ENCODE results near the gene ATXN7L1.

Gene ATXN7L1

DNA sequence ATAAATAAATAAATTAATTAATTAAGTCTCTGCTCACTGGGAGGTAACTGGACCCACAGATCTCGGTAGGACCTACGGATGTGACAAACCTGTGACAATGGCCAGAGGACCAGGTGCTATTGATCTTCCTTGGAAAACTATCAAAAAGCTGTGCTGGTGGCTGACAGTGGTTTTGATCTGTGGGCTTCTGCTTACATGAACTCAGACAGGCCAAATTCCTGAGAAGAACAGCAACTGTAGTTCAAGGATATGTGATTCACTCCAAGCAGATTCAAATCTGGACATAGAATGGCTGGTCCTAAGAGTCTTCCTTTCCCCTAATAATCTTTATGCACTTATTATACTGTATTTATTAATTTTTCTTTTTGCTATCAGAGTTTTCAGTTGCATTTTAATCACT is 80.0 kb downstream of the ATXN7L1 start:
- H4K91ac ChIP-seq (ENCODE audit: low read depth, low read length, poor library complexity) = no peak overlapping the region
- H3K4ac ChIP-seq (ENCODE audit: low read length) = no peak overlapping the region
- H3K27me3 ChIP-seq (ENCODE audit: control insufficient read depth in 3 of 3, insufficient read depth in 3 of 3, low read depth in 1 of 3, low read length in 3 of 3) = no peaks in the 10 kb centered on the region
- no peaks in the 10 kb centered on the region for H3K79me1 ChIP-seq (ENCODE audit: low read depth, low read length)
- no peak overlapping the region for H2AK5ac ChIP-seq (ENCODE audit: low read depth, low read length)
- DNase-seq (ENCODE audit: low spot score) = no peak
- no peak overlapping the region for H3K18ac ChIP-seq (ENCODE audit: low read length)
- no peak overlapping the region for H3K23ac ChIP-seq (ENCODE audit: low read depth, low read length, poor library complexity)
- H2BK5ac ChIP-seq (ENCODE audit: low read length) = no peak overlapping the region
- H2BK120ac ChIP-seq (ENCODE audit: low read depth, low read length) = no peak overlapping the region
- WGBS, 2 donors (ENCODE audit: extremely low coverage in 2 of 2, insufficient read length in 2 of 2, insufficient replicate concordance in 1 of 2) = no CpG with 5 or more reads among the region's 2 CpGs
- no peaks in the 10 kb centered on the region for H3K9me3 ChIP-seq (replicated peaks in 1 of 2; ENCODE audit: control insufficient read depth in 2 of 2, insufficient read depth in 1 of 2, low read depth in 1 of 2, low read length in 2 of 2)
- H2BK15ac ChIP-seq (ENCODE audit: low read length) = no peak overlapping the region
- no peak overlapping the region for H3K27ac ChIP-seq (replicated peaks; ENCODE audit: low read length)
- no peak overlapping the region for H2AFZ ChIP-seq (ENCODE audit: low read length)
- H3K4me1 ChIP-seq (ENCODE audit: control insufficient read depth in 2 of 2, insufficient read depth in 1 of 2, low read depth in 1 of 2, low read length in 2 of 2) = peaks cover 5 to 18% of the 10 kb centered on the region in 2 donors
- H3K9ac ChIP-seq (ENCODE audit: low read depth, low read length, poor library complexity) = no peak overlapping the region
- H3K36me3 ChIP-seq (replicated peaks in 1 of 2; ENCODE audit: control insufficient read depth in 2 of 2, insufficient read depth in 2 of 2, low read length in 2 of 2) = peaks cover 0 to 2% of the 10 kb centered on the region in 2 donors
- H2BK12ac ChIP-seq (ENCODE audit: low read length) = no peak overlapping the region
- H3K14ac ChIP-seq (ENCODE audit: low read length) = no peak overlapping the region
- H3K4me2 ChIP-seq (ENCODE audit: insufficient read depth, low read length, poor library complexity, severe bottlenecking) = no peak overlapping the region
- no peak overlapping the region for H3K4me3 ChIP-seq (ENCODE audit: low read length in 2 of 2)
- H4K8ac ChIP-seq (ENCODE audit: low read depth, low read length) = no peak overlapping the region

DNA sequence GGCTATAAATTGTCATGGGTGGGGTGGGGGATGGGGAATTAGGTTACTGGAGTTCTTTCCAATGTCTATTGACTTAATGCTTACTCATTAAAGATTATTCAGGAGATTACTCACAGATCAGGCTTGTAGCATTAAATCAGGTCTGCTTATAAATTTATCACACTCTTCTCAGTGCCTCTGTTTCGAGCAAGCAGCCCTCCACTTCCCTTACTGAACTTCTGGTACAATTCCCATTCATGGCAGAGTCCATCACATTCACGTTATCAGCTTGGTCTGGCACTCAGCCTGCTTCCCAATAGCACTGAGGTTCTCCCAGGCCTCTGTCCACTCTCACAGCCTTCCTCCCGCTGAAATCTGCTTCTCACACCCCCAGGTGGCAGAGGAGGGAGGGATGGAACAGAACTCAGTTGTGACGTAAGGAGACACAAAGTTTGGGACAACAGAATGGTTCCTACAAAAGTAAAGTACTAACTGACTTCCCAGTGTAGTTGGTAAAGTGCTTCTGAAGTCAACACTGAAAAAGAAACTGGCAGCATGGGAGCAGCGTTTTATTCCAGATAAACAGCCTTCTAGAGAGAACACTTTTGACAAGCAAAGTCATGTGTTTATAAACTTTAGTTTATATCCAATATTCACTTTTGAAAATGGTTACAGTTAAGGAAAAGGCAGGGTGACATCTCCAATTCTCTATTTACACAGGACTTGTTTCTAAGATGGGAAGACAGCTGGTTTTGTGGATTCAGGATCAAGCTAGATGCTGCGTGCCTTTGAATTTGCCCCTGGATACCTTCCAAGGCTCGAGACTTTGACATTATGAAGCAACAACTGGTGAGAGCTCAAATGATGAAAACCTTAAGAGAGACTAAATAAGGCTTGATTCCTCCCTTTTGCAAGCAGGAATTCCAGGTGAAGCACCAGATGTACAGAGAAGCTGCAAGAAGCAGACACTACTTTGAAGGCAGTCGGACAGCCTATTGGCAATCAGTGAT is 81.4 kb downstream of the ATXN7L1 start:
- H2BK120ac ChIP-seq (ENCODE audit: low read depth, low read length) = no peak overlapping the region
- H2AK5ac ChIP-seq (ENCODE audit: low read depth, low read length) = no peak overlapping the region
- no peak overlapping the region for H3K4ac ChIP-seq (ENCODE audit: low read length)
- no peak overlapping the region for H2BK5ac ChIP-seq (ENCODE audit: low read length)
- no peaks in the 10 kb centered on the region for H3K79me1 ChIP-seq (ENCODE audit: low read depth, low read length)
- no peak overlapping the region for H2BK15ac ChIP-seq (ENCODE audit: low read length)
- no peak for DNase-seq (ENCODE audit: low spot score)
- no peak overlapping the region for H3K27ac ChIP-seq (replicated peaks; ENCODE audit: low read length)
- H2BK12ac ChIP-seq (ENCODE audit: low read length) = no peak overlapping the region
- H3K14ac ChIP-seq (ENCODE audit: low read length) = no peak overlapping the region
- H3K23ac ChIP-seq (ENCODE audit: low read depth, low read length, poor library complexity) = no peak overlapping the region
- H4K8ac ChIP-seq (ENCODE audit: low read depth, low read length) = no peak overlapping the region
- no peak overlapping the region for H4K91ac ChIP-seq (ENCODE audit: low read depth, low read length, poor library complexity)
- H3K27me3 ChIP-seq (ENCODE audit: control insufficient read depth in 3 of 3, insufficient read depth in 3 of 3, low read depth in 1 of 3, low read length in 3 of 3) = no peaks in the 10 kb centered on the region
- no CpG with 5 or more reads among the region's 8 CpGs for WGBS, 2 donors (ENCODE audit: extremely low coverage in 2 of 2, insufficient read length in 2 of 2, insufficient replicate concordance in 1 of 2)
- peaks cover 0 to 2% of the 10 kb centered on the region in 2 donors for H3K36me3 ChIP-seq (replicated peaks in 1 of 2; ENCODE audit: control insufficient read depth in 2 of 2, insufficient read depth in 2 of 2, low read length in 2 of 2)
- H3K4me2 ChIP-seq (ENCODE audit: insufficient read depth, low read length, poor library complexity, severe bottlenecking) = no peak overlapping the region
- no peak overlapping the region for H3K9ac ChIP-seq (ENCODE audit: low read depth, low read length, poor library complexity)
- H3K18ac ChIP-seq (ENCODE audit: low read length) = no peak overlapping the region
- H3K4me1 ChIP-seq (ENCODE audit: control insufficient read depth in 2 of 2, insufficient read depth in 1 of 2, low read depth in 1 of 2, low read length in 2 of 2) = peaks cover 5 to 18% of the 10 kb centered on the region in 2 donors
- H3K4me3 ChIP-seq (ENCODE audit: low read length in 2 of 2) = no peak overlapping the region
- no peak overlapping the region for H2AFZ ChIP-seq (ENCODE audit: low read length)
- no peaks in the 10 kb centered on the region for H3K9me3 ChIP-seq (replicated peaks in 1 of 2; ENCODE audit: control insufficient read depth in 2 of 2, insufficient read depth in 1 of 2, low read depth in 1 of 2, low read length in 2 of 2)

DNA sequence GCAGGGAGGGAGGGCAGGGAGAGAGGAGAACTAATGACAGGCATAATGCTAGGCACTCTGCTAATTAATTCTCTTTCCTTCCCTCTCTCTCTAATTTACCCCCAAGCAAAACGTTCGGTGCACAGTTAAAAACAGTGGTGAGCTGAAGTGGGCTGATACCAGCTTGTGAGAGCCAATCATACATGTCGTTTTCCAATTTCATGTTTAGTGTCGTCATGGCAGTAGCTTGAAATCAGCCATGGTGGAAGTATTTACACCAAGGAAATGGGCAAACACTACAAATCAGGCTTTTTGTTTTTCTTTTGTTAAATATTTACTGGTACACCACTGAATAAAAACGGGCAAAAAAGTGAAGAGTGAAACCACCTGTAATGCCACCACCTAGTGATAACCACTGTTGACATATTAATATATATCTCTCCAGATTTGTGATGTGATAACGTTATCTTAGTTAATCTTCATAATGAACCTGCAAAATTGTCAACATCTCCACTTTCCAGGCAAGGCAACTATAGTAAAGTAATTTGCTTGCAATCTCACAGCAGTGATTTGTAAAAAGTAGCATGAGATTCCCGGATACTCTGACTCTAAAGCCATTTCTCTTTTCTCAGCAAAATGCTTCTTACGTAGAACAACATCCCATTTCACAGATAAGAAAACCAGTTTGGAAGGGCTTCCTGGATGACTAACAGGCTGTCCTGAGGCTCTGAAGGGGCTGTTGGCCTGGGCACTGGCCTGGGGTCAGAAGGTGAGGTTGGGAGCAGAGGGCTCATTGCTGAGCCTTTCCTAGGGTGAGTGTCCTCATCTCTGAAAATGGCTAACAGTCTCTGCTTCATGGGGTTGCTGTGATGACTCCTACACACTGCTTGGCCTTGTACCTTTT is 83.7 kb downstream of the ATXN7L1 start:
- H3K27me3 ChIP-seq (ENCODE audit: control insufficient read depth in 3 of 3, insufficient read depth in 3 of 3, low read depth in 1 of 3, low read length in 3 of 3) = no peaks in the 10 kb centered on the region
- no peak overlapping the region for H3K4me2 ChIP-seq (ENCODE audit: insufficient read depth, low read length, poor library complexity, severe bottlenecking)
- no peak overlapping the region for H2BK12ac ChIP-seq (ENCODE audit: low read length)
- H3K27ac ChIP-seq (replicated peaks; ENCODE audit: low read length) = no peak overlapping the region
- H3K9ac ChIP-seq (ENCODE audit: low read depth, low read length, poor library complexity) = no peak overlapping the region
- H3K79me1 ChIP-seq (ENCODE audit: low read depth, low read length) = no peaks in the 10 kb centered on the region
- no peak overlapping the region for H3K4ac ChIP-seq (ENCODE audit: low read length)
- no peak overlapping the region for H2AFZ ChIP-seq (ENCODE audit: low read length)
- no peaks in the 10 kb centered on the region for H3K36me3 ChIP-seq (replicated peaks in 1 of 2; ENCODE audit: control insufficient read depth in 2 of 2, insufficient read depth in 2 of 2, low read length in 2 of 2)
- no peak overlapping the region for H4K91ac ChIP-seq (ENCODE audit: low read depth, low read length, poor library complexity)
- no peak overlapping the region for H2BK15ac ChIP-seq (ENCODE audit: low read length)
- no peak overlapping the region for H4K8ac ChIP-seq (ENCODE audit: low read depth, low read length)
- H2BK120ac ChIP-seq (ENCODE audit: low read depth, low read length) = no peak overlapping the region
- no peak overlapping the region for H2AK5ac ChIP-seq (ENCODE audit: low read depth, low read length)
- H3K4me3 ChIP-seq (ENCODE audit: low read length in 2 of 2) = no peak overlapping the region
- H3K18ac ChIP-seq (ENCODE audit: low read length) = no peak overlapping the region
- DNase-seq (ENCODE audit: low spot score) = no peak
- no peak overlapping the region for H3K14ac ChIP-seq (ENCODE audit: low read length)
- no peaks in the 10 kb centered on the region for H3K9me3 ChIP-seq (replicated peaks in 1 of 2; ENCODE audit: control insufficient read depth in 2 of 2, insufficient read depth in 1 of 2, low read depth in 1 of 2, low read length in 2 of 2)
- no peak overlapping the region for H2BK5ac ChIP-seq (ENCODE audit: low read length)
- no CpG with 5 or more reads among the region's 8 CpGs for WGBS, 2 donors (ENCODE audit: extremely low coverage in 2 of 2, insufficient read length in 2 of 2, insufficient replicate concordance in 1 of 2)
- no peak overlapping the region for H3K23ac ChIP-seq (ENCODE audit: low read depth, low read length, poor library complexity)
- peaks cover 0 to 5% of the 10 kb centered on the region in 2 donors for H3K4me1 ChIP-seq (ENCODE audit: control insufficient read depth in 2 of 2, insufficient read depth in 1 of 2, low read depth in 1 of 2, low read length in 2 of 2)

DNA sequence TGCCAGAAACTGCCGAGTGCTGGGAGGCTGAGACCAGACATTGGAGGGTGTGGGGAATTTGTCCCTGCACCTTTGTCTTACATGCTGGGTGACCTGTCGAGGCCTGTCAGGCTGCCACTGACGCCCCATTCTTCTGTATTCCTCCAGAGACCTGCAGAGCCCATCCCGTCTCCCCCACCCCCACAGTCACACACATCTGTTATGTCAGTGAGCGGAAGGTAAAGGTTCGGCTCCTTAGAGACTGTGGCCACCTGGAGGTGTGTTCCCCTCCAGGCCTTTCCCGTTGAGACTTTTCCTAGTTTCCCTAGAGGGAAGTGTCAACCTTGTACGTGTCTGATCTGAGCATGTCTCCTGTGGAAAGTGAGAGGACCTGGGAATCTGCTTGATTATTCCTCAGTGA is 84.5 kb downstream of the ATXN7L1 start:
- Histone ChIP-seq H3K27ac (replicated peaks; ENCODE audit: low read length) (no peak overlapping the region), H3K14ac (ENCODE audit: low read length) (no peak overlapping the region), H3K4me3 (ENCODE audit: low read length in 2 of 2) (no peak overlapping the region), H3K9me3 (replicated peaks in 1 of 2; ENCODE audit: control insufficient read depth in 2 of 2, insufficient read depth in 1 of 2, low read depth in 1 of 2, low read length in 2 of 2) (no peaks in the 10 kb centered on the region), H2BK15ac (ENCODE audit: low read length) (no peak overlapping the region), H3K4ac (ENCODE audit: low read length) (no peak overlapping the region), H4K91ac (ENCODE audit: low read depth, low read length, poor library complexity) (no peak overlapping the region), H2BK5ac (ENCODE audit: low read length) (no peak overlapping the region), H3K27me3 (ENCODE audit: control insufficient read depth in 3 of 3, insufficient read depth in 3 of 3, low read depth in 1 of 3, low read length in 3 of 3) (no peaks in the 10 kb centered on the region), H2AFZ (ENCODE audit: low read length) (no peak overlapping the region), H4K8ac (ENCODE audit: low read depth, low read length) (no peak overlapping the region), H3K4me1 (ENCODE audit: control insufficient read depth in 2 of 2, insufficient read depth in 1 of 2, low read depth in 1 of 2, low read length in 2 of 2) (peaks cover 0 to 5% of the 10 kb centered on the region in 2 donors), H2AK5ac (ENCODE audit: low read depth, low read length) (no peak overlapping the region), H2BK12ac (ENCODE audit: low read length) (no peak overlapping the region), H3K4me2 (ENCODE audit: insufficient read depth, low read length, poor library complexity, severe bottlenecking) (no peak overlapping the region), H3K9ac (ENCODE audit: low read depth, low read length, poor library complexity) (no peak overlapping the region), H3K23ac (ENCODE audit: low read depth, low read length, poor library complexity) (no peak overlapping the region), H3K36me3 (replicated peaks in 1 of 2; ENCODE audit: control insufficient read depth in 2 of 2, insufficient read depth in 2 of 2, low read length in 2 of 2) (peaks cover 0 to 3% of the 10 kb centered on the region in 2 donors), H3K79me1 (ENCODE audit: low read depth, low read length) (no peaks in the 10 kb centered on the region), H2BK120ac (ENCODE audit: low read depth, low read length) (no peak overlapping the region), H3K18ac (ENCODE audit: low read length) (no peak overlapping the region)
- no CpG with 5 or more reads among the region's 8 CpGs for WGBS, 2 donors (ENCODE audit: extremely low coverage in 2 of 2, insufficient read length in 2 of 2, insufficient replicate concordance in 1 of 2)
- no peak for DNase-seq (ENCODE audit: low spot score)

Data from neuronal stem cell (in vitro differentiated cells).